ENCODE results near the gene ATP1A3. TPM values are rescaled to one million over a fixed set of nuclear protein-coding genes. Genes with fewer than 3 reads are reported as not detected.

Gene ATP1A3
- total RNA-seq, 1 experiment from 2014 or later, result 34.7 TPM

GRCh38 chr19:42003506-42004294 lies 9.7 kb upstream of the ATP1A3 start:
- ATAC-seq, result no peak
- Histone ChIP-seq H3K27ac (ENCODE audit: low read depth, low read length) (no peak overlapping the region), H3K9me2 (ENCODE audit: insufficient read depth) (no peaks in the 10 kb centered on the region), H3K79me2 (ENCODE audit: insufficient read depth, low read length) (no peaks in the 10 kb centered on the region), H3K27me3 (ENCODE audit: insufficient read depth, low read length) (peaks cover 20% of the 10 kb centered on the region; the same call in 1 of the 2 replicates), H2AFZ (ENCODE audit: low read depth, low read length, poor library complexity, severe bottlenecking) (no peak overlapping the region), H3K36me3 (ENCODE audit: control insufficient read depth in 1 of 2, insufficient read depth in 2 of 2, low read length in 2 of 2) (no peaks in the 10 kb centered on the region), H3K4me3 (replicated peaks in 1 of 2; ENCODE audit: low read depth in 1 of 2, low read length in 2 of 2) (no peak overlapping the region), H3K4me2 (ENCODE audit: low read length) (no peak overlapping the region), H4K20me1 (ENCODE audit: insufficient read depth) (no peaks in the 10 kb centered on the region), H3K9me3 (ENCODE audit: control insufficient read depth in 1 of 2, insufficient read depth in 1 of 2, low read depth in 1 of 2, low read length in 2 of 2) (no peaks in the 10 kb centered on the region), H3K9ac (ENCODE audit: low read length) (no peak overlapping the region), H3K4me1 (ENCODE audit: control insufficient read depth in 1 of 2, insufficient read depth in 2 of 2, low read length in 2 of 2) (peaks cover 0 to under 1% of the 10 kb centered on the region in 2 experiments; a peak in 1 of 4 replicates)
- ChIA-PET CTCF (no interaction called here), POLR2A (no interaction called here), RAD21 (ENCODE audit: low non-redundant PET in 1 of 2, low total read pairs in 2 of 2, uncharacterized antibody in 2 of 2, unreplicated experiment in 2 of 2) (no interaction called here)
- intact Hi-C loops (cut with micrococcal nuclease), result no loop called here
- no TSS peak for BruUV-seq (replicated peaks)
- no peak for TF ChIP-seq CTCF (IDR thresholded peaks at IDR 0.05 in 2 of 3, conservative IDR thresholded peaks at IDR 0.05 in 1 of 3; ENCODE audit: borderline replicate concordance in 1 of 3, insufficient read depth in 1 of 3, low read depth in 2 of 3, low read length in 2 of 3)
- TF ChIP-seq EZH2phosphoT487 (IDR thresholded peaks at IDR 0.05; ENCODE audit: borderline replicate concordance), result no peak
- no peak for TF ChIP-seq CBX3 (IDR thresholded peaks at IDR 0.05; ENCODE audit: low read depth)
- no peak for TF ChIP-seq YY1 (IDR thresholded peaks at IDR 0.05; ENCODE audit: extremely low read depth, insufficient replicate concordance, low read depth, low read length)
- TF ChIP-seq ZNF274 (IDR thresholded peaks at IDR 0.05; ENCODE audit: low read depth, low read length), result no peak
- no peak for TF ChIP-seq ATF3 (IDR thresholded peaks at IDR 0.05)
- TF ChIP-seq FOSL1 (IDR thresholded peaks at IDR 0.05; ENCODE audit: low read depth), result no peak
- no peak for TF ChIP-seq ZFX (IDR thresholded peaks at IDR 0.05)
- TF ChIP-seq POLR2A (IDR thresholded peaks at IDR 0.05; ENCODE audit: borderline replicate concordance, extremely low read depth, insufficient read depth, insufficient read length), result no peak
- TF ChIP-seq EGR1 (IDR thresholded peaks at IDR 0.05; ENCODE audit: low read depth), result no peak
- DNase-seq (ENCODE audit: low read depth, low spot score), result no peak
